Erythroblast (primary cell): Measurements from ENCODE around the gene AHNAK2.

Source experiments
- DNase-seq, 2 experiments: peaks; one replicate each; lab custom pipeline; 2025; lab: John Stamatoyannopoulos, UW
- GATA1 ChIP-seq: IDR thresholded peaks from 2 replicates; pipeline ENCODE4 v1.6.1; 2011; ENCODE audit warnings: low read depth, mild to moderate bottlenecking, control low read depth, low read length, moderate library complexity
- POLR2A ChIP-seq: IDR thresholded peaks from 2 replicates; pipeline ENCODE4 v1.6.1; 2011; ENCODE audit warnings: mild to moderate bottlenecking, low read length

The AHNAK2 gene

GRCh38 chr14:105005929-105006830 lies 28.0 kb upstream of the AHNAK2 start:
- no peak for TF ChIP-seq POLR2A
- TF ChIP-seq GATA1, result no peak
- DNase-seq, result no peak

GRCh38 chr14:105005329-105005928 lies 27.3 kb upstream of the AHNAK2 start:
- DNase-seq, result no peak
- TF ChIP-seq POLR2A (no peak), GATA1 (no peak)

- TF ChIP-seq GATA1, result no peak
- no peak for TF ChIP-seq POLR2A
- no peak for DNase-seq
Measured at GRCh38 chr14:104999361-104999760, 21.2 kb upstream of the AHNAK2 start.

- DNase-seq, result no peak
- no peak for TF ChIP-seq POLR2A
- TF ChIP-seq GATA1, result no peak
Measured at GRCh38 chr14:104998801-104999200, 20.6 kb upstream of the AHNAK2 start.

GRCh38 chr14:104996483-104996882 lies 18.3 kb upstream of the AHNAK2 start:
- TF ChIP-seq GATA1 (no peak), POLR2A (no peak)
- no peak for DNase-seq

GRCh38 chr14:104996032-104996431 lies 17.9 kb upstream of the AHNAK2 start:
- DNase-seq, result no peak
- no peak for TF ChIP-seq GATA1
- no peak for TF ChIP-seq POLR2A

- DNase-seq, result no peak
- TF ChIP-seq GATA1 (no peak), POLR2A (no peak)
Measured at GRCh38 chr14:104994978-104995377, 16.8 kb upstream of the AHNAK2 start.

- no peak for TF ChIP-seq GATA1
- TF ChIP-seq POLR2A, result no peak
- no peak for DNase-seq
Measured at GRCh38 chr14:104993808-104994591, 15.8 kb upstream of the AHNAK2 start.

- TF ChIP-seq POLR2A, result no peak
- TF ChIP-seq GATA1, result no peak
- DNase-seq, result no peak
Measured at GRCh38 chr14:104993306-104993705, 15.1 kb upstream of the AHNAK2 start.

- TF ChIP-seq POLR2A (no peak), GATA1 (no peak)
- DNase-seq, result no peak
Measured at GRCh38 chr14:104992501-104992900, 14.3 kb upstream of the AHNAK2 start.

GRCh38 chr14:104991896-104992230 lies 13.7 kb upstream of the AHNAK2 start:
- peak; percentile 25 to 27 for DNase-seq
- TF ChIP-seq GATA1 (no peak), POLR2A (no peak)

GRCh38 chr14:104989951-104990303 lies 11.8 kb upstream of the AHNAK2 start:
- DNase-seq, result no peak
- TF ChIP-seq GATA1 (no peak), POLR2A (no peak)

GRCh38 chr14:104989236-104989950 lies 11.2 kb upstream of the AHNAK2 start:
- TF ChIP-seq POLR2A, result no peak
- TF ChIP-seq GATA1, result no peak
- no peak for DNase-seq

- TF ChIP-seq POLR2A (no peak), GATA1 (no peak)
- DNase-seq, result no peak
Measured at GRCh38 chr14:104986487-104987164, 8.5 kb upstream of the AHNAK2 start.
